ENCODE measurements around the gene RBMS1. TPM values are rescaled to one million over a fixed set of nuclear protein-coding genes. Genes with fewer than 3 reads are reported as not detected.
A peak's percentile ranks its signal among the peaks of the same experiment; 100 is the strongest.
"Not testable (repeated sequence)": the region's sequence is repeated elsewhere in the genome, so short reads cannot be mapped to it uniquely, and the experiment has no call there.

The RBMS1 gene
- total RNA-seq, 1 donor from 2014 or later, result 54.7 TPM

- no peak overlapping the region for H3K4me3 ChIP-seq (ENCODE audit: low read depth, low read length)
- no peak for DNase-seq (ENCODE audit: low read depth)
- TF ChIP-seq, protein P1, sequence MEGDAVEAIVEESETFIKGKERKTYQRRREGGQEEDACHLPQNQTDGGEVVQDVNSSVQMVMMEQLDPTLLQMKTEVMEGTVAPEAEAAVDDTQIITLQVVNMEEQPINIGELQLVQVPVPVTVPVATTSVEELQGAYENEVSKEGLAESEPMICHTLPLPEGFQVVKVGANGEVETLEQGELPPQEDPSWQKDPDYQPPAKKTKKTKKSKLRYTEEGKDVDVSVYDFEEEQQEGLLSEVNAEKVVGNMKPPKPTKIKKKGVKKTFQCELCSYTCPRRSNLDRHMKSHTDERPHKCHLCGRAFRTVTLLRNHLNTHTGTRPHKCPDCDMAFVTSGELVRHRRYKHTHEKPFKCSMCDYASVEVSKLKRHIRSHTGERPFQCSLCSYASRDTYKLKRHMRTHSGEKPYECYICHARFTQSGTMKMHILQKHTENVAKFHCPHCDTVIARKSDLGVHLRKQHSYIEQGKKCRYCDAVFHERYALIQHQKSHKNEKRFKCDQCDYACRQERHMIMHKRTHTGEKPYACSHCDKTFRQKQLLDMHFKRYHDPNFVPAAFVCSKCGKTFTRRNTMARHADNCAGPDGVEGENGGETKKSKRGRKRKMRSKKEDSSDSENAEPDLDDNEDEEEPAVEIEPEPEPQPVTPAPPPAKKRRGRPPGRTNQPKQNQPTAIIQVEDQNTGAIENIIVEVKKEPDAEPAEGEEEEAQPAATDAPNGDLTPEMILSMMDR (conservative IDR thresholded peaks at IDR 0.05; ENCODE audit: low read depth, low read length), result no peak
Measured at GRCh38 chr2:160372585-160372984, 121.0 kb downstream of the RBMS1 start.

DNA sequence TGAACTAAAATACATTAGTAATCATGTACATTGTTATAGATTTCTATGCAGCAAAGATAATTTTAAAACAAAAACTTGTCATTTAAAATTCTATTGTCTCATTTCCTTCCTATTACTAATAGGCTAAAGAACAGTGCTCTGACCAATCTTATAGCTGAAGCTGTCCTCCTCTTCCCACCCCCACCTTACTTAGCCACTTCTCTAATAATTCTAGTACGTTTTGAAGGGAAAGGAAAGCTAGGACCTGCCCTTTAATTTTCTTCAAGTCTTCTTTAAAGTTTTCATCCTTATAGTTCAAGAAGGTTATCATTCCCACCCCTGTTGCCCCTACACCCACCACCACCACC, 121.6 kb downstream of the RBMS1 start:
- H3K4me3 ChIP-seq (ENCODE audit: low read depth, low read length), result no peak overlapping the region
- TF ChIP-seq, protein P1 (conservative IDR thresholded peaks at IDR 0.05; ENCODE audit: low read depth, low read length), result no peak
- no peak for DNase-seq (ENCODE audit: low read depth)

- TF ChIP-seq, protein P1 (conservative IDR thresholded peaks at IDR 0.05; ENCODE audit: low read depth, low read length), result no peak
- no peak for DNase-seq (ENCODE audit: low read depth)
Measured at GRCh38 chr2:160371251-160372009, 122.2 kb downstream of the RBMS1 start.

GRCh38 chr2:160368988-160369930, 124.3 kb downstream of the RBMS1 start:
- peak; percentile 60 for DNase-seq (ENCODE audit: low read depth)
- H3K4me3 ChIP-seq (ENCODE audit: low read depth, low read length), result no peak overlapping the region
- TF ChIP-seq, protein P1 (conservative IDR thresholded peaks at IDR 0.05; ENCODE audit: low read depth, low read length), result no peak

More at GRCh38 chr2:160371251-160372009, 122.2 kb downstream of the RBMS1 start:
- H3K4me3 ChIP-seq (ENCODE audit: low read depth, low read length), result no peak overlapping the region

GRCh38 chr2:160367887-160368286, 125.7 kb downstream of the RBMS1 start:
- H3K4me3 ChIP-seq (ENCODE audit: low read depth, low read length), result no peak overlapping the region
- TF ChIP-seq, protein P1 (conservative IDR thresholded peaks at IDR 0.05; ENCODE audit: low read depth, low read length), result no peak
- DNase-seq (ENCODE audit: low read depth), result peak; percentile 94

GRCh38 chr2:160367139-160367538, 126.5 kb downstream of the RBMS1 start:
- not testable (repeated sequence) for DNase-seq (ENCODE audit: low read depth); H3K4me3 ChIP-seq (ENCODE audit: low read depth, low read length)

DNA sequence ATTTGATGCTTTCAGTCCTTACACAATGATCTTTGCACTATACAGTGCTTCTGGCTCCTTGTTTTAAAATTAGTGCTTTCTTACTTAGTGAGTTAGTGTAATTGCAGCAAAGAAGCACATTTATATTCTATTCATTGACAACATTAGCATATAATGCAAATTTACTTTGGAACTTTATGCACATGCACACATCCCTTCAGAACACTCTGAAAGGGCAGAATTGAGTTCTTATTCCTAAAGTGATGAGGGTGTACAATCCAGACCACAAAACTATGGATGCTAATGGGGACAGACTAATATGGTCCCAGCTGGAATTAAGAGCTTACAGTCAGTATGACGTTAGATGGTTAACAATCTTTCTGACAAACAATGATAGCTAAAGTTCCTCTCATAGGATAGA, 127.1 kb downstream of the RBMS1 start:
- DNase-seq (ENCODE audit: low read depth), result no peak
- H3K4me3 ChIP-seq (ENCODE audit: low read depth, low read length), result no peak overlapping the region
- TF ChIP-seq, protein P1 (conservative IDR thresholded peaks at IDR 0.05; ENCODE audit: low read depth, low read length), result no peak

Data from epithelial cell of proximal tubule (primary cell).